HG03558 (cell line): ENCODE results near the gene MRTO4.

Experiments used
- ATAC-seq: cut with Tn5 transposase; IDR thresholded peaks from one replicate; pipeline ENCODE4 v1.9.1; 2021; ENCODE audit warnings: moderate number of reproducible peaks; ENCODE audit not compliant: unreplicated experiment; ENCODE audit errors: extremely low read depth

Gene MRTO4

GRCh38 chr1:19307794-19308508 is 56.3 kb downstream of the MRTO4 start:
- ATAC-seq: no peak

- ATAC-seq: no peak
These were observed 56.9 kb downstream of the MRTO4 start for GRCh38 chr1:19308509-19308907.

GRCh38 chr1:19309123-19309813 is 57.7 kb downstream of the MRTO4 start:
- ATAC-seq: no peak
